OCI-LY3 (cell line): ENCODE data around the gene SRGAP2B.
"Not testable (repeated sequence)": the region's sequence is repeated elsewhere in the genome, so short reads cannot be mapped to it uniquely, and the experiment has no call there.

Experiments
- EZH2phosphoT487 ChIP-seq: fragments of 200-600 bp; shearing (Covaris generic); IDR thresholded peaks from 2 replicates; pipeline ENCODE4 v1.6.1; 2018; ENCODE audit warnings: antibody characterized with exemption, mixed run types, low read depth
- TF ChIP-seq, protein P1 (sequence below): fragments of 200-600, 300-600 bp; sonication (generic); IDR thresholded peaks from 2 replicates; pipeline ENCODE4 v1.5.1; 2014; ENCODE audit warnings: antibody characterized with exemption, low read length, low read depth

DNA sequence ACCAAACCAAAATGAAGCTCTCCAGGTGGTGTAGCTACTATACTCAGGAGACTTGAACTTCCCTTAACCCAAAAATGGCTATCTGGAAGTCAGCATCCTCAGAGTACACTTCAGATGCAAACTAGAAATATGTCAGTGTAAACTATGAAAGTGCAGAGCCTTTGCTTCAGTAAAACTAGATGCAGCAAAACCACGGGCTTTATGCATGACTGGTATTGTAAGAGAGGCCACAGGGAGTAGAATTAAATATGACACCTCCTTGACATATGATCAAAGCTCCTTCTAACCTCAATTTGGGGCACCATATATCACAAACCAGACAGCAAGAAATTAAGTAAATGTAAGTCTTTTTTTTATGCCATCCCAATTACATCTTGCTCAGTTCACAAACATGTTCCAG is 47.6 kb downstream of the SRGAP2B start:
- TF ChIP-seq EZH2phosphoT487, result not testable (repeated sequence)
- TF ChIP-seq, protein P1, sequence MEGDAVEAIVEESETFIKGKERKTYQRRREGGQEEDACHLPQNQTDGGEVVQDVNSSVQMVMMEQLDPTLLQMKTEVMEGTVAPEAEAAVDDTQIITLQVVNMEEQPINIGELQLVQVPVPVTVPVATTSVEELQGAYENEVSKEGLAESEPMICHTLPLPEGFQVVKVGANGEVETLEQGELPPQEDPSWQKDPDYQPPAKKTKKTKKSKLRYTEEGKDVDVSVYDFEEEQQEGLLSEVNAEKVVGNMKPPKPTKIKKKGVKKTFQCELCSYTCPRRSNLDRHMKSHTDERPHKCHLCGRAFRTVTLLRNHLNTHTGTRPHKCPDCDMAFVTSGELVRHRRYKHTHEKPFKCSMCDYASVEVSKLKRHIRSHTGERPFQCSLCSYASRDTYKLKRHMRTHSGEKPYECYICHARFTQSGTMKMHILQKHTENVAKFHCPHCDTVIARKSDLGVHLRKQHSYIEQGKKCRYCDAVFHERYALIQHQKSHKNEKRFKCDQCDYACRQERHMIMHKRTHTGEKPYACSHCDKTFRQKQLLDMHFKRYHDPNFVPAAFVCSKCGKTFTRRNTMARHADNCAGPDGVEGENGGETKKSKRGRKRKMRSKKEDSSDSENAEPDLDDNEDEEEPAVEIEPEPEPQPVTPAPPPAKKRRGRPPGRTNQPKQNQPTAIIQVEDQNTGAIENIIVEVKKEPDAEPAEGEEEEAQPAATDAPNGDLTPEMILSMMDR, result not testable (repeated sequence)
